ENCODE measurements around the gene PRKACB.

DNA sequence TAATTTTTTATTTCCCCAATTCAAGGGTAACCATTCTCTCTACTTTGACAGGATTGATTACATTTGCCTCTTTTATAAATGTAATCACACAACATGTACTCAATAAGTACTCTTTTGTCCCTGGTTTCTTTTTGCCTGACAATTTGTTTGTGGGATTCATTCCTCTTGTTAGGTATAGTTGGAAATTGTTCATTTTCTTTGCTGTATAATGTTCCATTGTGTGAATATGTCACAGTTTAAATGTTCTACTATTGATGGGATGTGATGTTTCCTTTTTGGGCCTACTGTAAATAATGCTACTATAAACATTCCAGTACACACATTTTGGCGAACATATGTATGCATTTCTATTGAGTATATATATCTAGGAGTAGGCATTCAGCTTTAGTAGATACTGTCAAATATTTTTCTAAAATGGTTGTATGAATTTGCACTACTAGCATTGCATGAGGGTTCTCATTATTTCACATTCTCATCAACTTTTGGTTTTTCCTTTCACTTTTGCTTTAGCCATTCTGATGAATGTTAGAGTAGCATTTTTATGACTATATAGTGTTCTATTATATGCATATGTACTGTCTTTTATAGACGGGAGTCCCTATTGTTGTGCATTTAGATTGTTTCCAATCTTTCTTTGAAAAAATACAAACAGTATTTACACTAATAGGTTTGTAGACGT is 35.0 kb upstream of the PRKACB start:
- TF ChIP-seq POLR2A (IDR thresholded peaks at IDR 0.05; ENCODE audit: low read length) (no peak), GATA1 (IDR thresholded peaks at IDR 0.05; ENCODE audit: low read depth, low read length) (no peak)
